Vagina (tissue), 2 donors: ENCODE data around the gene FAM171A2. TPM values are rescaled to one million over a fixed set of nuclear protein-coding genes. Genes with fewer than 3 reads are reported as not detected.
"Not testable (repeated sequence)": the region's sequence is repeated elsewhere in the genome, so short reads cannot be mapped to it uniquely, and the experiment has no call there.

Experiments used
- DNase-seq, 2 donors: peaks; one replicate each; pipeline ENCODE4 v3.0.0-alpha.2; 2017; ENCODE audit errors: extremely low spot score in 2 of 2
- H3K27ac ChIP-seq: fragments of 200-600 bp; sonication (generic); one replicate; pipeline ENCODE4 v1.5.1; 2019
- H3K27me3 ChIP-seq: fragments of 200-600 bp; sonication (generic); one replicate; pipeline ENCODE4 v1.5.1; 2019
- H3K36me3 ChIP-seq, 2 donors: fragments of 200-600 bp; sonication (generic); one replicate each; pipeline ENCODE4 v1.5.1; 2017 to 2019
- H3K4me1 ChIP-seq: fragments of 200-600 bp; sonication (generic); one replicate; pipeline ENCODE4 v1.5.1; 2019
- H3K4me3 ChIP-seq, 2 donors: fragments of 200-600 bp; sonication (generic); 1 replicate in 1 of 2; 2 replicates in 1 of 2; pipeline ENCODE4 v1.5.1; 2016 to 2019
- H3K9me3 ChIP-seq: fragments of 200-600 bp; sonication (generic); one replicate; pipeline ENCODE4 v1.5.1; 2019
- POLR2A ChIP-seq, 2 donors: fragments of 450-650 bp; IDR thresholded peaks; one replicate each; pipeline ENCODE4 v1.6.1; 2017; ENCODE audit warnings: antibody characterized with exemption in 2 of 2, mild to moderate bottlenecking in 2 of 2, moderate library complexity in 2 of 2
- POLR2AphosphoS5 ChIP-seq, 2 donors: sonication (generic); formaldehyde crosslinking; IDR thresholded peaks; one replicate each; pipeline ENCODE4 v1.9.0; 2017; ENCODE audit warnings: antibody characterized with exemption in 2 of 2, mild to moderate bottlenecking in 2 of 2, low read depth in 1 of 2; ENCODE audit not compliant: insufficient read depth in 1 of 2
- intact Hi-C: fragments of 100-400 bp; cut with DNase I; formaldehyde crosslinking; loops from one replicate; pipeline ENCODE4 v1.15.1; 2023
- total RNA-seq: library from RNA; depleted of rRNA; stranded (reverse); fragments of >200 nt; gene quantifications from one replicate; pipeline ENCODE4 v1.2.3, GENCODE V29; 2016
- TF ChIP-seq, protein P1 (sequence below), 3 experiments: fragments of 450-650 bp in 2 of 3; fragments of 200-600 bp in 1 of 3; sonication (generic) in 1 of 3; IDR thresholded peaks; one replicate each; pipeline ENCODE4 v1.5.1; 2017 to 2019; ENCODE audit warnings: antibody characterized with exemption in 3 of 3, mild to moderate bottlenecking in 2 of 3, moderate library complexity in 2 of 3

The FAM171A2 gene
- total RNA-seq, 1 donor from 2014 or later: 4.2 TPM

DNA sequence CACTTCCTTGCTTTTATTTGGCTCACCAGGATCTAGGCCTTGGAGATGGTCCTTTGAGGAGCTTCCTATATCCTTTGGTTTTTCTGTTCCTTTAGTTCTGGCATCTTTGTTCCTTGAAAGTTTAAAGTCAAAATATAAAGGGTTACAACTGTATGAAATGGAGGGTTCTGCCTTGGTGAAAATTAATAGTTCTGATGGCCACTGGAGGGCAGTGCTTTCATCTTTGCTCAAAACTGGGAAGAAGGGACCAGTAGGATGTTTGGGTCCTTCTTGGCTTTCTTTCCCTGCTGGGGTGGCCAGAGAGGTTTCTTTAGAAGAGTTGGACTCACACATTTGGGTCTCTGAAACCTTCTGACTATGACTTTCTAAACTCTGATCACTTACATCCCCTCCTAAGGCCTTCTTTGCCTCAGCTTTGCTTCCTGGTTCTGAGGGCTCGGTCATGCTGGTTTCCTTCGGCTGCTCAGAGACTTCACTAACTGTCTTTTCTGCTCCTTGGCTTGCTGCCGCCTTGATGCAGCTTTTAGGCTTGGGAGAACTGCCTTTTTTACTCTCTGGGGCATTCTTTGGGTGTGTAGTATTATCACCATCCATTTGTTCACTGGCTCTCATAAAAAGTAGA lies 36.7 kb upstream of the FAM171A2 start:
- H3K4me3 ChIP-seq: no peak overlapping the region
- H3K27ac ChIP-seq: no peak overlapping the region
- H3K36me3 ChIP-seq: peaks cover 0 to 64% of the 10 kb centered on the region in 2 donors
- H3K9me3 ChIP-seq: no peaks in the 10 kb centered on the region
- H3K4me1 ChIP-seq: no peaks in the 10 kb centered on the region
- no peak for DNase-seq
- no peaks in the 10 kb centered on the region for H3K27me3 ChIP-seq
- TF ChIP-seq, protein P1, sequence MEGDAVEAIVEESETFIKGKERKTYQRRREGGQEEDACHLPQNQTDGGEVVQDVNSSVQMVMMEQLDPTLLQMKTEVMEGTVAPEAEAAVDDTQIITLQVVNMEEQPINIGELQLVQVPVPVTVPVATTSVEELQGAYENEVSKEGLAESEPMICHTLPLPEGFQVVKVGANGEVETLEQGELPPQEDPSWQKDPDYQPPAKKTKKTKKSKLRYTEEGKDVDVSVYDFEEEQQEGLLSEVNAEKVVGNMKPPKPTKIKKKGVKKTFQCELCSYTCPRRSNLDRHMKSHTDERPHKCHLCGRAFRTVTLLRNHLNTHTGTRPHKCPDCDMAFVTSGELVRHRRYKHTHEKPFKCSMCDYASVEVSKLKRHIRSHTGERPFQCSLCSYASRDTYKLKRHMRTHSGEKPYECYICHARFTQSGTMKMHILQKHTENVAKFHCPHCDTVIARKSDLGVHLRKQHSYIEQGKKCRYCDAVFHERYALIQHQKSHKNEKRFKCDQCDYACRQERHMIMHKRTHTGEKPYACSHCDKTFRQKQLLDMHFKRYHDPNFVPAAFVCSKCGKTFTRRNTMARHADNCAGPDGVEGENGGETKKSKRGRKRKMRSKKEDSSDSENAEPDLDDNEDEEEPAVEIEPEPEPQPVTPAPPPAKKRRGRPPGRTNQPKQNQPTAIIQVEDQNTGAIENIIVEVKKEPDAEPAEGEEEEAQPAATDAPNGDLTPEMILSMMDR (IDR thresholded peaks at IDR 0.05): no peak
- TF ChIP-seq POLR2AphosphoS5 (IDR thresholded peaks at IDR 0.05; ENCODE audit: insufficient read depth in 1 of 2, low read depth in 1 of 2) (no peak), POLR2A (IDR thresholded peaks at IDR 0.05) (no peak)
- intact Hi-C loops: no loop called here

DNA sequence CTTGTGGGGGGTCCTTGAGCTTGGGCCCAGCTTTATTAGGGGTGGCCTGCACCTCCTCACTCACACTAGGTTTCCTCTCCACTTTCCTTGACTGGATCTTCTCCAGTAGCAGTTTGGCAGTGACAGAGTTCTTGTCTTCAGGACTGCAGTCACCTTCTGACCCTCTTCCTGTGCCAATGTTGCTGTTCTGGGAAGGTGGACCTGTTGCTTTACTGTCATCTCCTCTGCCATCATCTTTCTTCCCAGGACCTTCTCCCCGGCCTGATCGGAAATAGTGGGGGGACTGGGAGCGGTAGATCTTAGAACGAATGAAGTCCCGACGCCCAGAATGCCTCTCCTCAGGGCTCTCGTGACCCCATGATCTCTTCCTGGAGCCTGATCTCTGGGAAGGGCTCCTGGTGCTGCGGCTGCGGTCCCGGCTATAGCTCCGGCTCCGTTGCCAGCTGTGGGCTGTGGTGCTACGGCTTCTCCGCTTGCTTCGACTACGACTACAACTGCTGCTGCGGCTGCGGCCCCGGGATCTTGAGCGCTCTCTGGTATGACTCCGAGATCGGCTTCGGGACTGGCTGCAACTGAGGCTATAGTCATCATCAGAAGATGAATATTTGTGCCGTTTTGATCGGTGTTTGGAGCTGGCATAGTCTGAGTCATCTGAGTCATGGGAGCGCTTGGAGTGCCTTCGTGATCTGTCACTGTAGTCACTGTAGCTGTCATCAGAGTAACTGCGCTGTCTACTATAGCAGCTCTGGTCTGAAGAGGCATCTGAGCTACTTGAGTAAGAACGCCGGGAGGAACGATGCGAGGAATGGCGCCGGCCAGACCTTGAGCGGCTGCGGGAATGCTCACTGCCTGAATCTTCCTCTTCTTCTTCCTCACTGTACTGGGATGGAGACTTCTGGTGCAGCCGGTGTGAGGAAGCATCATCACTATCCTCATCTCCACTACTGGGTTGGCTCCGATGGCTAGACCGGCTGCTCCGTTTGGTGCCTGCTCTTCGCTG lies 35.3 kb upstream of the FAM171A2 start:
- intact Hi-C loops: no loop called here
- H3K9me3 ChIP-seq: no peaks in the 10 kb centered on the region
- H3K27me3 ChIP-seq: no peaks in the 10 kb centered on the region
- H3K4me3 ChIP-seq: no peak overlapping the region
- DNase-seq: no peak
- H3K36me3 ChIP-seq: peaks cover 0 to 56% of the 10 kb centered on the region in 2 donors
- TF ChIP-seq POLR2A (IDR thresholded peaks at IDR 0.05) (no peak), POLR2AphosphoS5 (IDR thresholded peaks at IDR 0.05; ENCODE audit: insufficient read depth in 1 of 2, low read depth in 1 of 2) (peak in 1 of 2 donors; percentile 22)
- H3K27ac ChIP-seq: no peak overlapping the region
- no peaks in the 10 kb centered on the region for H3K4me1 ChIP-seq

DNA sequence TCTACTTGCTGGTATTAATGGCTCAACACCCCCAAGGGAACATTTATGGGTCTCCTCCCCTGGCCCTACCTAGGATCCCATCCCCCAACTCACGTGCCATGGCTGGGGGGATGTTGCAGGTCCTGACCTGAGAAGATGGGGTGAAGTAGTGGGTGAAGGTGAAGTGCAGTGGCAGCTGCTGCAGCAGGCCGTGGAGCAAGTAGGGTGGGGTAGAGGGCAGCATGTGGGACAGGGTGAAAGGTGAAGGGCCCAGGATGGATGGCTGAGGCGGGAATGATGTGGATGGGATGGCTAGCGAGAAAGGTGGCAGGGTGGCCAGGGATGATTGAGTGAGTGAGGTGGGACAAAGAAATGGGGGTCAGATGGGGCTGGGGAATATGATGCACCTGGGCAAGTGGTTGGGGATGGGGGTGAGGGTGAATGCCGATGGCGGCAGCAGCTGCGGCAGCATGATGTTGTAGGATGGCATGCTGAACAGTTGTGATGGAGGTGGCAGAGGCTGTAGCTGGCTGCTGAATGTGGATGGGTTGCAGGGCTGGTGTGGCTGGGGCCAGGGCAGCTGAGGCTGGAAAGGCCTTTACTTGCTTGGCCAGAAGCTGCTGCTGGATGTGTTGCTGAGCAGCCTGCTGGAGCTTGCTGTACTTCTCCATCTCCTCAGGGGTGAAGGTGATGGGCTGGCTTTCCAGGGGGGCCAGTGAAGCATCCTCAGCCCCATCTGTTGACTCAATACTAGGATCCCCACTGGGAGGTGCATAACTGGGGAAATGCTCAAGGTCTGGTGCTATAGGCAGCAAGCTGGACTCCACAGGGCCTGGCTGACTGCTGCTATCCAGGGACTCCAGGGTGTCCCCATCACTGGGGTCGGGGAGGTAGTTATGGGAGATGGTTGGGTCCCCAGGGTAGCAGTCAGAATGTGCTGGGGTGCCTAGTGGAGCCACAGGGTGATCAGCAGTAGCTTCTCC lies 34.1 kb upstream of the FAM171A2 start:
- Histone ChIP-seq H3K9me3 (no peaks in the 10 kb centered on the region), H3K4me1 (no peaks in the 10 kb centered on the region), H3K27ac (no peak overlapping the region), H3K36me3 (peaks cover 0 to 45% of the 10 kb centered on the region in 2 donors), H3K4me3 (no peak overlapping the region), H3K27me3 (no peaks in the 10 kb centered on the region)
- TF ChIP-seq POLR2AphosphoS5 (IDR thresholded peaks at IDR 0.05; ENCODE audit: insufficient read depth in 1 of 2, low read depth in 1 of 2): peak in 1 of 2 donors; percentile 12
- TF ChIP-seq POLR2A (IDR thresholded peaks at IDR 0.05): no peak
- TF ChIP-seq, protein P1 (IDR thresholded peaks at IDR 0.05): no peak
- DNase-seq: no peak
- intact Hi-C loops: no loop called here

DNA sequence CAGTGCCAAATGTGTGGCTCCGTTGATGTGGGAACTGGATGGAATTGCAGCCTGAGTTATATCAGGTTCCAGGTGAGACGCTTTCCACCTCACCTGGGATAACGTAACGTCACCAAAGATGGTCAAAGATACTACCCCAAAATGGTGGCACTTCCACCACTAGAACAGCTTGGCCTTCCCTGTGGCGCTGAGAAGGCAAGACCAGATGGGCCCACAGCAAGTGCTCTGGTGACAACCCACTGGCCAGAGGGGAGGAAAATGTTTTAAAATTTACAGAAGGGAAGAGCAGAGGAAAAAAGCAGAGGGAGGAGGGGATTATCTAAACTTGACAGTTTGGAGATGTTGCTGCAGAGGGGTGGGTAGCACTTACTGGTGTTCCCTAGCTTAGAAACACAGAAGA lies 33.3 kb upstream of the FAM171A2 start:
- no peak overlapping the region for H3K4me3 ChIP-seq
- H3K27me3 ChIP-seq: no peaks in the 10 kb centered on the region
- no peaks in the 10 kb centered on the region for H3K9me3 ChIP-seq
- TF ChIP-seq POLR2A (IDR thresholded peaks at IDR 0.05) (no peak), POLR2AphosphoS5 (IDR thresholded peaks at IDR 0.05; ENCODE audit: insufficient read depth in 1 of 2, low read depth in 1 of 2) (no peak)
- TF ChIP-seq, protein P1 (IDR thresholded peaks at IDR 0.05): no peak
- H3K4me1 ChIP-seq: no peaks in the 10 kb centered on the region
- DNase-seq: no peak
- H3K36me3 ChIP-seq: peaks cover 0 to 39% of the 10 kb centered on the region in 2 donors
- intact Hi-C loops: no loop called here
- no peak overlapping the region for H3K27ac ChIP-seq

DNA sequence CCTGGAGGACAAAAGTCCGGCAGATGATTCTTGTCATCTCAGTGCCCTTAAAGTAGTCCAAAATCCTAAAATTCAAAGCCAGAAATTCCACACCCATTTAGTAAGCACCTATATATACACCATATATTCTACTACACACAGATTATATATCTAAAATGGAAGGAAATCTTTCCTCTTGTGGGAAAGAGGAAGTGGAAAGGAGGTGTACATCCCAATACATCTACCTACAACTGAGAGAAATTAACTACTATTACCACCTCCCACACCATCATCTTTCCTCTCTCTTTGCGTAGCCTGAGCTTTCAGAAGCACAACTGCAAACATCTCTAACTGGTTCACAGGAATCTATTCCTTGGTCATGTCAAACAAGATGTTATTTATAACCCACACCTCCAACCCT lies 31.2 kb upstream of the FAM171A2 start:
- Histone ChIP-seq H3K4me1 (no peaks in the 10 kb centered on the region), H3K36me3 (peaks cover 0 to 18% of the 10 kb centered on the region in 2 donors), H3K27ac (no peak overlapping the region), H3K9me3 (no peaks in the 10 kb centered on the region), H3K4me3 (no peak overlapping the region), H3K27me3 (no peaks in the 10 kb centered on the region)
- intact Hi-C loops: no loop called here
- TF ChIP-seq, protein P1 (IDR thresholded peaks at IDR 0.05): no peak
- TF ChIP-seq POLR2AphosphoS5 (IDR thresholded peaks at IDR 0.05; ENCODE audit: insufficient read depth in 1 of 2, low read depth in 1 of 2): no peak
- TF ChIP-seq POLR2A (IDR thresholded peaks at IDR 0.05): no peak
- no peak for DNase-seq

DNA sequence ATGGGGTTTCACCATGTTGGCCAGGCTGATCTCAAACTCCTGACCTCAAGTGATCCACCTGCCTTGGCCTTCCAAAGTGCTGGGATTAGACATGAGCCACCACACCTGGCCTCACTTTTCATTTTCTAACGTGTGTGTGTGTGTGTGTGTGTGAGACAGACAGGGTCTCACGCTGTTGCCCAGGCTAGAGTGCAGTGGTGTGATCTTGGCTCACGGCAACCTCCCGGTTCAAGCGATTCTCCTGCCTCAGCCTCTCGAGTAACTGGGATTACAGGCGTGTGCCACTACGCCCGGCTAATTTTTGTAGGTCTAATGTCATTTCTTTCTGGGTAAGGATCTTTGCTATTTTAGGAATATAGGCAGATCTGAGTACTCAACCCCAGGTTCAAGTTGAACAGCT lies 30.5 kb upstream of the FAM171A2 start:
- H3K4me3 ChIP-seq, H3K27me3 ChIP-seq, H3K4me1 ChIP-seq, H3K9me3 ChIP-seq, intact Hi-C loops, DNase-seq, H3K27ac ChIP-seq: not testable (repeated sequence)
- H3K36me3 ChIP-seq: peaks cover 0 to 11% of the 10 kb centered on the region in 2 donors
